Measurements from ENCODE around the gene PSMB7.

GRCh38 chr9:124447297-124447661 lies 32.0 kb upstream of the PSMB7 start:
- TF ChIP-seq CTCF (conservative IDR thresholded peaks at IDR 0.05 in 1 of 2, IDR thresholded peaks at IDR 0.05 in 1 of 2; ENCODE audit: low read depth in 1 of 2, low read length in 2 of 2) (no peak), EZH2 (IDR thresholded peaks at IDR 0.05; ENCODE audit: low read length, missing control alignments) (no peak)
